HepG2 (cell line): ENCODE measurements around the gene ZNF391. TPM values are rescaled to one million over a fixed set of nuclear protein-coding genes. Genes with fewer than 3 reads are reported as not detected.

Experiments used
- CEBPZ ChIP-seq: IDR thresholded peaks from 2 replicates; pipeline ENCODE4 v1.6.1; 2012; ENCODE audit warnings: low read length, improper control_type of control experiment
- CENPX ChIP-seq: sonication (generic); formaldehyde crosslinking; IDR thresholded peaks from 2 replicates; pipeline ENCODE4 v1.9.0; 2021; ENCODE audit warnings: mild to moderate bottlenecking, missing genetic modification reagents, moderate library complexity
- PHF8 ChIP-seq: sonication (generic); formaldehyde crosslinking; IDR thresholded peaks from 2 replicates; pipeline ENCODE4 v1.5.0; 2020; ENCODE audit warnings: missing genetic modification reagents
- SMC3 ChIP-seq: IDR thresholded peaks from 2 replicates; pipeline ENCODE4 v1.6.1; 2011; ENCODE audit warnings: low read length, improper control_type of control experiment
- ZHX1 ChIP-seq: sonication (generic); formaldehyde crosslinking; IDR thresholded peaks from 2 replicates; pipeline ENCODE4 v1.8.1; 2022; ENCODE audit warnings: low read depth, mild to moderate bottlenecking, missing genetic modification reagents
- ZNF142 ChIP-seq: sonication (generic); formaldehyde crosslinking; IDR thresholded peaks from 2 replicates; pipeline ENCODE4 v1.4.0; 2020; ENCODE audit warnings: missing genetic modification reagents
- ZNF292 ChIP-seq: sonication (generic); formaldehyde crosslinking; IDR thresholded peaks from 2 replicates; pipeline ENCODE4 v1.8.1; 2022; ENCODE audit warnings: mild to moderate bottlenecking, low read depth, missing genetic modification reagents, borderline replicate concordance
- ZNF317 ChIP-seq: sonication (generic); formaldehyde crosslinking; IDR thresholded peaks from 2 replicates; pipeline ENCODE4 v1.5.0; 2020; ENCODE audit warnings: mild to moderate bottlenecking, missing genetic modification reagents
- ZNF577 ChIP-seq: sonication (generic); formaldehyde crosslinking; IDR thresholded peaks from 2 replicates; pipeline ENCODE4 v1.4.0; 2020; ENCODE audit warnings: mild to moderate bottlenecking, low read depth, missing genetic modification reagents, borderline replicate concordance
- ZNF652 ChIP-seq: IDR thresholded peaks from 2 replicates; pipeline ENCODE4 v1.6.1; 2016; ENCODE audit warnings: low read depth, borderline replicate concordance
- ZNF687 ChIP-seq: sonication (generic); formaldehyde crosslinking; IDR thresholded peaks from 2 replicates; pipeline ENCODE4 v1.5.1; 2020; ENCODE audit warnings: mild to moderate bottlenecking, missing genetic modification reagents, moderate library complexity
- polyA plus RNA-seq, 8 experiments: library from polyadenylated mRNA; depleted of rRNA in 3 of 8; stranded (reverse) in 7 of 8; unstranded in 1 of 8; fragments of >200 nt; fragmentation: Illumina TruSeq in 4 of 8; extraction: Trizol in 4 of 8; gene quantifications; 2 replicates each; pipeline versions ENCODE4 v1.2.1 to v1.2.3, GENCODE V29; 2011 to 2016; ENCODE audit warnings: low read depth in 4 of 8, missing spikeins in 1 of 8, mixed read lengths in 1 of 8; ENCODE audit not compliant: insufficient read depth in 1 of 8
- total RNA-seq, 5 experiments: library from RNA; depleted of rRNA; stranded (reverse); fragments of >200 nt; fragmentation: Illumina TruSeq; extraction: Trizol; gene quantifications; 2 replicates each; pipeline ENCODE4 v1.2.3, GENCODE V29; 2016; ENCODE audit warnings: low read depth in 1 of 5

The ZNF391 gene
- total and polyA plus RNA-seq, 2 of the 13 experiments (the other 11 are each of a cell fraction or from before 2014, with no cell fraction given), result 0.78 to 1.7 TPM

GRCh38 chr6:27388293-27389197 lies at the start of gene ZNF391 (continued):
- TF ChIP-seq ZHX1 (CRISPR knock-in tag) (no peak), ZNF142 (peak; percentile 90), CEBPZ (no peak), ZNF317 (peak; percentile 92), ZNF687 (CRISPR knock-in tag) (peak; percentile 93), ZNF577 (CRISPR knock-in tag) (no peak; the same call in 1 of the 2 replicates), ZNF652 (CRISPR knock-in tag) (no peak), CENPX (CRISPR knock-in tag) (no peak), SMC3 (no peak), PHF8 (peak; percentile 89), ZNF292 (CRISPR knock-in tag) (peak; percentile 94; the same call in 1 of the 2 replicates)
